Stimulated activated effector memory CD8-positive, alpha-beta T cell treated with anti-CD3 and anti-CD28 coated beads, Interleukin-12 subunit alpha, Interleukin-12 subunit beta, amount 100 ng/mL, for 72 hours (primary cell): ENCODE results near the gene SLC25A15.
A peak's percentile ranks its signal among the peaks of the same experiment; 100 is the strongest.
"Not testable (repeated sequence)": the region's sequence is repeated elsewhere in the genome, so short reads cannot be mapped to it uniquely, and the experiment has no call there.

Source experiments
- ATAC-seq: fragments of 150-1000 bp; cut with Tn5 transposase; 2 replicates; pipeline ENCODE4 v1.10.0; 2021
- DNase-seq, 2 donors: peaks; one replicate each; pipeline ENCODE4 v3.0.0; 2021 to 2022; ENCODE audit warnings: low spot score in 2 of 2
- H3K27ac Mint-ChIP-seq: one replicate; pipeline ENCODE4 v1.8.0; 2022; ENCODE audit warnings: mild to moderate bottlenecking, mixed read lengths
- H3K36me3 Mint-ChIP-seq: one replicate; pipeline ENCODE4 v1.8.0; 2022; ENCODE audit warnings: mild to moderate bottlenecking, mixed read lengths
- H3K4me1 Mint-ChIP-seq: one replicate; pipeline ENCODE4 v1.8.0; 2022; ENCODE audit warnings: mixed read lengths
- H3K4me3 Mint-ChIP-seq: one replicate; pipeline ENCODE4 v1.8.0; 2022; ENCODE audit warnings: mild to moderate bottlenecking, mixed read lengths
- H3K9me3 Mint-ChIP-seq: one replicate; pipeline ENCODE4 v1.8.0; 2022; ENCODE audit warnings: mixed read lengths

Gene SLC25A15

DNA sequence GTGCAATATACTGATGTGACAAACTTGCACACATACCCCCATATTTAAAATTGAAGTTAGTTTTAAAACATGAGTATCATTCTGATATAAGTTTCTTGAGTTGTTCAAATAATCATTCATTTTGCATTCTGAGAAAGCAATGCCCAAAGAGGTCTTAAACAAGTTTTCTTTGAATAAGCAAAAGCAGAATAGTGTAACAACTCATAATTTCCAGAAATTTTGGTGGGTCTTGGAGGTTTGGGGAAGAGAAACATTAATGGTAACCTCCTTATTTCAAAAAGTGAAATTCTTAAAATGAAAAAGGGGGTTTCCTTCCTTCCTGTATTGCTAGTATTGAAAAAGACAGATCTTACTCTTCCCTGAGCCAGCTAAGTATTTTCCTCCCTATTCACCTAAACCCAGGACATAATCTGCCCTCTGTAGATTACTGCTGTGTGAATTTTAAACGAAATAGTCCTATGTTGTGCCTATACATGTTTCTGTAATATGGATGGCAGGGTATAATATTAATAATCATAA, 30.4 kb downstream of the SLC25A15 start:
- Mint-ChIP-seq H3K36me3 (peaks cover 5% of the 10 kb centered on the region), H3K4me1 (peaks cover 19% of the 10 kb centered on the region), H3K4me3 (no peak overlapping the region), H3K9me3 (no peaks in the 10 kb centered on the region), H3K27ac (peak overlapping the region; percentile 8)
- DNase-seq (no peak), ATAC-seq (peak; percentile 57)

DNA sequence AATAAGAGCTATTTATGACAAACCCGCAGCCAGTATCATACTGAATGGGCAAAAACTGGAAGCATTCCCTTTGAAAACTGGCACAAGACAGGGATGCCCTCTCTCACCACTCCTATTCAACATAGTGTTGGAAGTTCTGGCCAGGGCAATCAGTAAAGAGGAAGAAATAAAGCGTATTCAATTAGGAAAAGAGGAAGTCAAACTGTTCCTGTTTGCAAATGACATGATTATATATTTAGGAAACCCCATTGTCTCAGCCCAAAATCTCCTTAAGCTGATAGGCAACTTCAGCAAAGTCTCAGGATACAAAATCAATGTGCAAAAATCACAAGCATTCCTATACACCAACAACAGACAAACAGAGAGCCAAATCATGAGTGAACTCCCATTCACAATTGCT, 50.3 kb downstream of the SLC25A15 start:
- not testable (repeated sequence) for DNase-seq, H3K4me1 Mint-ChIP-seq, H3K4me3 Mint-ChIP-seq, H3K9me3 Mint-ChIP-seq, H3K27ac Mint-ChIP-seq, H3K36me3 Mint-ChIP-seq, ATAC-seq

DNA sequence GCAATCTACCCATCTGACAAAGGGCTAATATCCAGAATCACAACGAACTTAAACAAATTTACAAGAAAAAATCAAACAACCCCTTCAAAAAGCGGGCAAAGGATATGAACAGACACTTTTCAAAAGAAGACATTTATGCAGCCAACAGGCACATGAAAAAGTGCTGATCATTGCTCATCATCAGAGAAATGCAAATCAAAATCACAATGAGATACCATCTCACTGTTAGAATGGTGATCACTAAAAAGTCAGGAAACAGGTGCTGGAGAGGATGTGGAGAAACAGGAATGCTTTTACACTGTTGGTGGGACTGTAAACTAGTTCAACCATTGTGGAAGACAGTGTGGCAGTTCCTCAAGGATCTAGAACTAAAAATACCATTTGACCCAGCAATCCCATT, 51.5 kb downstream of the SLC25A15 start:
- H3K9me3 Mint-ChIP-seq, H3K27ac Mint-ChIP-seq, ATAC-seq, DNase-seq, H3K36me3 Mint-ChIP-seq, H3K4me1 Mint-ChIP-seq, H3K4me3 Mint-ChIP-seq: not testable (repeated sequence)
